GM12878 (cell line): ENCODE results near the gene BAX. TPM values are rescaled to one million over a fixed set of nuclear protein-coding genes. Genes with fewer than 3 reads are reported as not detected.

Source experiments
- CEBPB ChIP-seq, 2 experiments: fragments of 150-350 bp in 1 of 2; IDR thresholded peaks; 2 replicates each; pipeline ENCODE4 v1.6.1; 2012 to 2014; ENCODE audit warnings: low read depth in 2 of 2, low read length in 2 of 2, borderline replicate concordance in 1 of 2, inconsistent platforms in 1 of 2
- CREB1 ChIP-seq: IDR thresholded peaks from 2 replicates; pipeline ENCODE4 v1.6.1; 2012; ENCODE audit warnings: low read depth, mild to moderate bottlenecking, inconsistent platforms
- DPF2 ChIP-seq: fragments of 450-650 bp; IDR thresholded peaks from 2 replicates; pipeline ENCODE4 v1.6.1; 2017; ENCODE audit warnings: mild to moderate bottlenecking
- EGR1 ChIP-seq, 2 experiments: IDR thresholded peaks; 1 replicate in 1 of 2; 2 replicates in 1 of 2; pipeline ENCODE4 v1.6.1; 2011 to 2012; ENCODE audit warnings: low read depth in 2 of 2, low read length in 2 of 2, borderline replicate concordance in 1 of 2, mild to moderate bottlenecking in 1 of 2, moderate library complexity in 1 of 2
- ESRRA ChIP-seq: IDR thresholded peaks from 2 replicates; pipeline ENCODE4 v1.6.1; 2012; ENCODE audit warnings: mild to moderate bottlenecking, low read length, improper control_type of control experiment
- GABPA ChIP-seq: IDR thresholded peaks from 2 replicates; pipeline ENCODE4 v1.6.1; 2014; ENCODE audit warnings: antibody characterized with exemption, low read depth, mild to moderate bottlenecking, inconsistent platforms
- HDAC6 ChIP-seq: fragments of 200-600 bp; sonication (generic); IDR thresholded peaks from one replicate; pipeline ENCODE4 v1.8.0; 2017; ENCODE audit warnings: antibody characterized with exemption; ENCODE audit not compliant: unreplicated experiment
- POLR2AphosphoS2 ChIP-seq: IDR thresholded peaks from 2 replicates; pipeline ENCODE4 v1.6.1; 2011; ENCODE audit warnings: low read depth, mild to moderate bottlenecking, low read length, improper control_type of control experiment, moderate library complexity
- POU2F2 ChIP-seq: IDR thresholded peaks from 3 replicates; pipeline ENCODE4 v1.6.1; 2011; ENCODE audit warnings: low read depth, mild to moderate bottlenecking, low read length, borderline replicate concordance
- RAD51 ChIP-seq: fragments of 450-650 bp; IDR thresholded peaks from 2 replicates; pipeline ENCODE4 v1.6.1; 2016; ENCODE audit warnings: moderate library complexity, mild to moderate bottlenecking, inconsistent platforms
- RBBP5 ChIP-seq: fragments of 200-600 bp; sonication (generic); conservative IDR thresholded peaks from 2 replicates; pipeline ENCODE4 v1.6.1; 2016
- SUPT20H ChIP-seq: IDR thresholded peaks from 2 replicates; pipeline ENCODE4 v1.6.1; 2011; ENCODE audit warnings: low read depth, mild to moderate bottlenecking, low read length, moderate library complexity, borderline replicate concordance; ENCODE audit not compliant: control insufficient read depth
- USF2 ChIP-seq: IDR thresholded peaks from 2 replicates; pipeline ENCODE4 v1.6.1; 2011; ENCODE audit warnings: low read depth, low read length, improper control_type of control experiment, borderline replicate concordance
- WRNIP1 ChIP-seq: IDR thresholded peaks from 2 replicates; pipeline ENCODE4 v1.6.1; 2011; ENCODE audit warnings: low read depth, low read length, improper control_type of control experiment, borderline replicate concordance
- ZZZ3 ChIP-seq: IDR thresholded peaks from 2 replicates; pipeline ENCODE4 v1.6.1; 2011; ENCODE audit warnings: low read depth; ENCODE audit not compliant: control insufficient read depth, insufficient read length
- polyA plus RNA-seq, 11 experiments: library from polyadenylated mRNA; depleted of rRNA in 4 of 11; unstranded in 6 of 11; stranded (reverse) in 5 of 11; fragments of >200 nt; fragmentation: Nextera tagmentation in 4 of 11; fragmentation: Illumina TruSeq in 1 of 11; extraction: Ambion mirVana in 4 of 11; extraction: Trizol in 1 of 11; gene quantifications; 1 replicate in 1 of 11; 2 replicates in 10 of 11; pipeline versions ENCODE4 v1.2.1 to v1.2.3, GENCODE V29; 2011 to 2016; ENCODE audit warnings: inconsistent platforms in 2 of 11, missing spikeins in 2 of 11, low read depth in 1 of 11
- total RNA-seq, 4 experiments: library from RNA; depleted of rRNA in 3 of 4; stranded (reverse); fragments of >200 nt in 3 of 4; fragmentation: Illumina TruSeq in 1 of 4; extraction: Trizol in 1 of 4; gene quantifications; 2 replicates each; pipeline versions ENCODE4 v1.2.1 to v1.2.3, GENCODE V29; 2013 to 2021
- TF ChIP-seq, protein P1 (sequence below): fragments of 150-350 bp; IDR thresholded peaks from 2 replicates; pipeline ENCODE4 v1.6.1; 2016; ENCODE audit warnings: low read depth, low read length

The BAX gene
- total and polyA plus RNA-seq, 10 of the 15 experiments (the other 5 are each of a cell fraction or from before 2014, with no cell fraction given): 7.2 to 221 (median 137) TPM

- TF ChIP-seq RAD51 (peak; percentile 70), POU2F2 (peak; percentile 55; the same call in 1 of the 3 replicates), POLR2AphosphoS2 (peak; percentile 80; the same call in 1 of the 2 replicates), CEBPB (IDR thresholded peaks at IDR 0.05; ENCODE audit: borderline replicate concordance in 1 of 2, low read depth in 2 of 2, low read length in 2 of 2) (no peak), GABPA (no peak), HDAC6 (no peak), SUPT20H (no peak), ESRRA (no peak), CREB1 (no peak), ZZZ3 (no peak), RBBP5 (no peak), WRNIP1 (no peak), EGR1 (IDR thresholded peaks at IDR 0.05; ENCODE audit: borderline replicate concordance in 1 of 2, low read depth in 2 of 2, low read length in 2 of 2) (no peak), DPF2 (no peak), USF2 (no peak; the same call in 1 of the 2 replicates)
- TF ChIP-seq, protein P1, sequence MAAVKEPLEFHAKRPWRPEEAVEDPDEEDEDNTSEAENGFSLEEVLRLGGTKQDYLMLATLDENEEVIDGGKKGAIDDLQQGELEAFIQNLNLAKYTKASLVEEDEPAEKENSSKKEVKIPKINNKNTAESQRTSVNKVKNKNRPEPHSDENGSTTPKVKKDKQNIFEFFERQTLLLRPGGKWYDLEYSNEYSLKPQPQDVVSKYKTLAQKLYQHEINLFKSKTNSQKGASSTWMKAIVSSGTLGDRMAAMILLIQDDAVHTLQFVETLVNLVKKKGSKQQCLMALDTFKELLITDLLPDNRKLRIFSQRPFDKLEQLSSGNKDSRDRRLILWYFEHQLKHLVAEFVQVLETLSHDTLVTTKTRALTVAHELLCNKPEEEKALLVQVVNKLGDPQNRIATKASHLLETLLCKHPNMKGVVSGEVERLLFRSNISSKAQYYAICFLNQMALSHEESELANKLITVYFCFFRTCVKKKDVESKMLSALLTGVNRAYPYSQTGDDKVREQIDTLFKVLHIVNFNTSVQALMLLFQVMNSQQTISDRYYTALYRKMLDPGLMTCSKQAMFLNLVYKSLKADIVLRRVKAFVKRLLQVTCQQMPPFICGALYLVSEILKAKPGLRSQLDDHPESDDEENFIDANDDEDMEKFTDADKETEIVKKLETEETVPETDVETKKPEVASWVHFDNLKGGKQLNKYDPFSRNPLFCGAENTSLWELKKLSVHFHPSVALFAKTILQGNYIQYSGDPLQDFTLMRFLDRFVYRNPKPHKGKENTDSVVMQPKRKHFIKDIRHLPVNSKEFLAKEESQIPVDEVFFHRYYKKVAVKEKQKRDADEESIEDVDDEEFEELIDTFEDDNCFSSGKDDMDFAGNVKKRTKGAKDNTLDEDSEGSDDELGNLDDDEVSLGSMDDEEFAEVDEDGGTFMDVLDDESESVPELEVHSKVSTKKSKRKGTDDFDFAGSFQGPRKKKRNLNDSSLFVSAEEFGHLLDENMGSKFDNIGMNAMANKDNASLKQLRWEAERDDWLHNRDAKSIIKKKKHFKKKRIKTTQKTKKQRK: no peak
These were observed 12.9 kb downstream of the BAX start (continued) for GRCh38 chr19:48967346-48968178.
